HepG2 (cell line): ENCODE measurements around the gene COQ6. TPM values are rescaled to one million over a fixed set of nuclear protein-coding genes. Genes with fewer than 3 reads are reported as not detected.
A peak's percentile ranks its signal among the peaks of the same experiment; 100 is the strongest.

ENCODE experiments used
- AGO2 ChIP-seq: fragments of 200-400 bp; formaldehyde crosslinking; optimal IDR thresholded peaks from 2 replicates; pipeline ENCODE3; 2017; ENCODE audit warnings: mild to moderate bottlenecking, low read depth, low read length, moderate library complexity
- CBX2 ChIP-seq, 2 experiments: fragments of 200-600 bp in 1 of 2; sonication (generic); formaldehyde crosslinking in 1 of 2; IDR thresholded peaks; 2 replicates each; pipeline versions ENCODE4 v1.7.0 to v1.8.1; 2018 to 2022; ENCODE audit warnings: low read depth in 2 of 2, low read length in 1 of 2, mild to moderate bottlenecking in 1 of 2, missing genetic modification reagents in 1 of 2
- FOXM1 ChIP-seq: sonication (generic); formaldehyde crosslinking; IDR thresholded peaks from 2 replicates; pipeline ENCODE4 v1.5.0; 2020; ENCODE audit warnings: missing genetic modification reagents
- JARID2 ChIP-seq: sonication (generic); formaldehyde crosslinking; IDR thresholded peaks from 2 replicates; pipeline ENCODE4 v1.8.1; 2023; ENCODE audit warnings: missing genetic modification reagents, inconsistent platforms; ENCODE audit not compliant: insufficient replicate concordance
- NR2F6 ChIP-seq, 2 experiments: IDR thresholded peaks; 2 replicates each; pipeline ENCODE4 v1.6.1; 2016; ENCODE audit warnings: antibody characterized with exemption in 1 of 2, mild to moderate bottlenecking in 1 of 2
- ZBTB7A ChIP-seq: sonication (generic); formaldehyde crosslinking; IDR thresholded peaks from 2 replicates; pipeline ENCODE4 v1.8.0; 2022; ENCODE audit warnings: mild to moderate bottlenecking, missing genetic modification reagents
- ZNF256 ChIP-seq: sonication (generic); formaldehyde crosslinking; conservative IDR thresholded peaks from 2 replicates; pipeline ENCODE4 v1.4.0; 2020; ENCODE audit warnings: missing genetic modification reagents
- ZNF564 ChIP-seq: sonication (generic); formaldehyde crosslinking; IDR thresholded peaks from 2 replicates; pipeline ENCODE4 v1.8.1; 2023; ENCODE audit warnings: mild to moderate bottlenecking, missing genetic modification reagents
- ZNF615 ChIP-seq: sonication (generic); formaldehyde crosslinking; IDR thresholded peaks from 2 replicates; pipeline ENCODE4 v1.5.0; 2020; ENCODE audit warnings: mild to moderate bottlenecking, missing genetic modification reagents, borderline replicate concordance
- ZNF704 ChIP-seq: sonication (generic); formaldehyde crosslinking; IDR thresholded peaks from 2 replicates; pipeline ENCODE4 v1.8.1; 2023; ENCODE audit warnings: mild to moderate bottlenecking, inconsistent platforms, moderate library complexity, missing genetic modification reagents, borderline replicate concordance
- ZNF720 ChIP-seq: sonication (generic); formaldehyde crosslinking; IDR thresholded peaks from 2 replicates; pipeline ENCODE4 v1.4.0; 2020; ENCODE audit warnings: missing genetic modification reagents
- ZNF737 ChIP-seq: sonication (generic); formaldehyde crosslinking; IDR thresholded peaks from 2 replicates; pipeline ENCODE4 v1.5.0; 2020; ENCODE audit warnings: missing genetic modification reagents, mild to moderate bottlenecking, borderline replicate concordance
- ZNF747 ChIP-seq: sonication (generic); formaldehyde crosslinking; IDR thresholded peaks from 2 replicates; pipeline ENCODE4 v1.8.1; 2023; ENCODE audit warnings: missing genetic modification reagents, mild to moderate bottlenecking, borderline replicate concordance
- ZNF790 ChIP-seq: sonication (generic); formaldehyde crosslinking; IDR thresholded peaks from 2 replicates; pipeline ENCODE4 v1.8.0; 2022; ENCODE audit warnings: missing genetic modification reagents, mild to moderate bottlenecking, borderline replicate concordance
- polyA plus RNA-seq, 8 experiments: library from polyadenylated mRNA; depleted of rRNA in 3 of 8; stranded (reverse) in 7 of 8; unstranded in 1 of 8; fragments of >200 nt; fragmentation: Illumina TruSeq in 4 of 8; extraction: Trizol in 4 of 8; gene quantifications; 2 replicates each; pipeline versions ENCODE4 v1.2.1 to v1.2.3, GENCODE V29; 2011 to 2016; ENCODE audit warnings: low read depth in 4 of 8, missing spikeins in 1 of 8, mixed read lengths in 1 of 8; ENCODE audit not compliant: insufficient read depth in 1 of 8
- total RNA-seq, 5 experiments: library from RNA; depleted of rRNA; stranded (reverse); fragments of >200 nt; fragmentation: Illumina TruSeq; extraction: Trizol; gene quantifications; 2 replicates each; pipeline ENCODE4 v1.2.3, GENCODE V29; 2016; ENCODE audit warnings: low read depth in 1 of 5
- TF ChIP-seq, protein P1 (sequence below): sonication (generic); formaldehyde crosslinking; IDR thresholded peaks from 2 replicates; pipeline ENCODE4 v1.8.0; 2023; ENCODE audit warnings: mild to moderate bottlenecking, missing genetic modification reagents
- TF ChIP-seq, protein P2 (sequence below): sonication (generic); formaldehyde crosslinking; IDR thresholded peaks from 2 replicates; pipeline ENCODE4 v1.5.1; 2020; ENCODE audit warnings: mild to moderate bottlenecking, missing genetic modification reagents, borderline replicate concordance
- TF ChIP-seq, protein P3 (sequence below): sonication (generic); formaldehyde crosslinking; IDR thresholded peaks from 2 replicates; pipeline ENCODE4 v1.4.0; 2020; ENCODE audit warnings: missing genetic modification reagents

Gene COQ6
- total and polyA plus RNA-seq, 2 of the 13 experiments (the other 11 are each of a cell fraction or from before 2014, with no cell fraction given), result 18.9 to 34.7 TPM

- TF ChIP-seq, protein P1, sequence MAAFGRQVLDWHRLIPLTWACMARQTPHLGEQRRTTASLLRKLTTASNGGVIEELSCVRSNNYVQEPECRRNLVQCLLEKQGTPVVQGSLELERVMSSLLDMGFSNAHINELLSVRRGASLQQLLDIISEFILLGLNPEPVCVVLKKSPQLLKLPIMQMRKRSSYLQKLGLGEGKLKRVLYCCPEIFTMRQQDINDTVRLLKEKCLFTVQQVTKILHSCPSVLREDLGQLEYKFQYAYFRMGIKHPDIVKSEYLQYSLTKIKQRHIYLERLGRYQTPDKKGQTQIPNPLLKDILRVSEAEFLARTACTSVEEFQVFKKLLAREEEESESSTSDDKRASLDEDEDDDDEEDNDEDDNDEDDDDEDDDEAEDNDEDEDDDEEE, result peak; percentile 57; the same call in 1 of the 2 replicates
- TF ChIP-seq CBX2 (IDR thresholded peaks at IDR 0.05; ENCODE audit: low read depth, low read length) (no peak; the same call in 1 of the 2 replicates), CBX2 (CRISPR knock-in tag; IDR thresholded peaks at IDR 0.05; ENCODE audit: low read depth) (0 out of 2 replicates have a peak, but pooled peaks have one; percentile 53), ZNF615 (0 out of 2 replicates have a peak, but pooled peaks have one; percentile 21), ZNF564 (CRISPR knock-in tag) (no peak; the same call in 1 of the 2 replicates), ZNF790 (CRISPR knock-in tag) (no peak), ZNF747 (CRISPR knock-in tag) (peak; percentile 83), ZBTB7A (no peak; the same call in 1 of the 2 replicates), AGO2 (peak; percentile 92), ZNF256 (CRISPR knock-in tag) (no peak), JARID2 (CRISPR knock-in tag) (no peak), ZNF720 (no peak), ZNF704 (CRISPR knock-in tag) (peak; percentile 80; the same call in 1 of the 2 replicates), ZNF737 (CRISPR knock-in tag) (no peak), NR2F6 (IDR thresholded peaks at IDR 0.05) (peak; percentile 71), NR2F6 (CRISPR knock-in tag; IDR thresholded peaks at IDR 0.05) (peak; percentile 68), FOXM1 (CRISPR knock-in tag) (no peak)
- TF ChIP-seq, protein P2, sequence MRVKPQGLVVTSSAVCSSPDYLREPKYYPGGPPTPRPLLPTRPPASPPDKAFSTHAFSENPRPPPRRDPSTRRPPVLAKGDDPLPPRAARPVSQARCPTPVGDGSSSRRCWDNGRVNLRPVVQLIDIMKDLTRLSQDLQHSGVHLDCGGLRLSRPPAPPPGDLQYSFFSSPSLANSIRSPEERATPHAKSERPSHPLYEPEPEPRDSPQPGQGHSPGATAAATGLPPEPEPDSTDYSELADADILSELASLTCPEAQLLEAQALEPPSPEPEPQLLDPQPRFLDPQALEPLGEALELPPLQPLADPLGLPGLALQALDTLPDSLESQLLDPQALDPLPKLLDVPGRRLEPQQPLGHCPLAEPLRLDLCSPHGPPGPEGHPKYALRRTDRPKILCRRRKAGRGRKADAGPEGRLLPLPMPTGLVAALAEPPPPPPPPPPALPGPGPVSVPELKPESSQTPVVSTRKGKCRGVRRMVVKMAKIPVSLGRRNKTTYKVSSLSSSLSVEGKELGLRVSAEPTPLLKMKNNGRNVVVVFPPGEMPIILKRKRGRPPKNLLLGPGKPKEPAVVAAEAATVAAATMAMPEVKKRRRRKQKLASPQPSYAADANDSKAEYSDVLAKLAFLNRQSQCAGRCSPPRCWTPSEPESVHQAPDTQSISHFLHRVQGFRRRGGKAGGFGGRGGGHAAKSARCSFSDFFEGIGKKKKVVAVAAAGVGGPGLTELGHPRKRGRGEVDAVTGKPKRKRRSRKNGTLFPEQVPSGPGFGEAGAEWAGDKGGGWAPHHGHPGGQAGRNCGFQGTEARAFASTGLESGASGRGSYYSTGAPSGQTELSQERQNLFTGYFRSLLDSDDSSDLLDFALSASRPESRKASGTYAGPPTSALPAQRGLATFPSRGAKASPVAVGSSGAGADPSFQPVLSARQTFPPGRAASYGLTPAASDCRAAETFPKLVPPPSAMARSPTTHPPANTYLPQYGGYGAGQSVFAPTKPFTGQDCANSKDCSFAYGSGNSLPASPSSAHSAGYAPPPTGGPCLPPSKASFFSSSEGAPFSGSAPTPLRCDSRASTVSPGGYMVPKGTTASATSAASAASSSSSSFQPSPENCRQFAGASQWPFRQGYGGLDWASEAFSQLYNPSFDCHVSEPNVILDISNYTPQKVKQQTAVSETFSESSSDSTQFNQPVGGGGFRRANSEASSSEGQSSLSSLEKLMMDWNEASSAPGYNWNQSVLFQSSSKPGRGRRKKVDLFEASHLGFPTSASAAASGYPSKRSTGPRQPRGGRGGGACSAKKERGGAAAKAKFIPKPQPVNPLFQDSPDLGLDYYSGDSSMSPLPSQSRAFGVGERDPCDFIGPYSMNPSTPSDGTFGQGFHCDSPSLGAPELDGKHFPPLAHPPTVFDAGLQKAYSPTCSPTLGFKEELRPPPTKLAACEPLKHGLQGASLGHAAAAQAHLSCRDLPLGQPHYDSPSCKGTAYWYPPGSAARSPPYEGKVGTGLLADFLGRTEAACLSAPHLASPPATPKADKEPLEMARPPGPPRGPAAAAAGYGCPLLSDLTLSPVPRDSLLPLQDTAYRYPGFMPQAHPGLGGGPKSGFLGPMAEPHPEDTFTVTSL (CRISPR knock-in tag), result peak; percentile 64; the same call in 1 of the 2 replicates
- TF ChIP-seq, protein P3, sequence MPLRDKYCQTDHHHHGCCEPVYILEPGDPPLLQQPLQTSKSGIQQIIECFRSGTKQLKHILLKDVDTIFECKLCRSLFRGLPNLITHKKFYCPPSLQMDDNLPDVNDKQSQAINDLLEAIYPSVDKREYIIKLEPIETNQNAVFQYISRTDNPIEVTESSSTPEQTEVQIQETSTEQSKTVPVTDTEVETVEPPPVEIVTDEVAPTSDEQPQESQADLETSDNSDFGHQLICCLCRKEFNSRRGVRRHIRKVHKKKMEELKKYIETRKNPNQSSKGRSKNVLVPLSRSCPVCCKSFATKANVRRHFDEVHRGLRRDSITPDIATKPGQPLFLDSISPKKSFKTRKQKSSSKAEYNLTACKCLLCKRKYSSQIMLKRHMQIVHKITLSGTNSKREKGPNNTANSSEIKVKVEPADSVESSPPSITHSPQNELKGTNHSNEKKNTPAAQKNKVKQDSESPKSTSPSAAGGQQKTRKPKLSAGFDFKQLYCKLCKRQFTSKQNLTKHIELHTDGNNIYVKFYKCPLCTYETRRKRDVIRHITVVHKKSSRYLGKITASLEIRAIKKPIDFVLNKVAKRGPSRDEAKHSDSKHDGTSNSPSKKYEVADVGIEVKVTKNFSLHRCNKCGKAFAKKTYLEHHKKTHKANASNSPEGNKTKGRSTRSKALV (CRISPR knock-in tag), result no peak
These were observed at the start of gene COQ6, which contains the start of gene FAM161B (continued) for GRCh38 chr14:73949752-73950734.
